ENCODE results near the gene DNM3. TPM values are rescaled to one million over a fixed set of nuclear protein-coding genes. Genes with fewer than 3 reads are reported as not detected.

Gene DNM3
- total and polyA plus RNA-seq, 2 donors (not counting 1 experiment from before 2014, with no cell fraction given) = 1.0 to 1.3 TPM

- no peaks in the 10 kb centered on the region for H3K9me3 Mint-ChIP-seq (ENCODE audit: insufficient read depth)
- intact Hi-C loops (cut with micrococcal nuclease) = no loop called here
- H3K9me3 ChIP-seq (ENCODE audit: control extremely low read depth in 1 of 3, control insufficient read depth in 2 of 3, insufficient read depth in 1 of 3, low read length in 2 of 3) = peaks cover 0 to 11% (median 0%) of the 10 kb centered on the region in 3 donors
- no peak overlapping the region for H3K27ac Mint-ChIP-seq
- no peaks in the 10 kb centered on the region for H4K20me1 ChIP-seq (ENCODE audit: control insufficient read depth, insufficient read depth, low read length, poor library complexity, severe bottlenecking)
- H3K36me3 ChIP-seq (replicated peaks in 1 of 2; ENCODE audit: control extremely low read depth in 1 of 2, control insufficient read depth in 1 of 2, extremely low read depth in 1 of 2, insufficient read depth in 2 of 2, low read length in 1 of 2) = no peaks in the 10 kb centered on the region
- no peak for ATAC-seq (ENCODE audit: low read depth)
- no peak overlapping the region for H2AFZ ChIP-seq (ENCODE audit: insufficient read depth, low read depth, low read length, poor library complexity, severe bottlenecking)
- peaks cover 14% of the 10 kb centered on the region for H3K27me3 Mint-ChIP-seq
- WGBS (ENCODE audit: insufficient coverage) = no CpG with 5 or more reads among the region's 1 CpG
- H3K79me2 ChIP-seq (ENCODE audit: control insufficient read depth, insufficient read depth, low read length) = no peaks in the 10 kb centered on the region
- POLR2A ChIA-PET = no interaction called here
- H3K4me1 ChIP-seq (ENCODE audit: control insufficient read depth in 2 of 2, insufficient read depth in 2 of 2, low read length in 2 of 2) = no peaks in the 10 kb centered on the region
- H3K4me3 Mint-ChIP-seq = no peak overlapping the region
- no peak overlapping the region for H3K4me3 ChIP-seq (ENCODE audit: control extremely low read depth in 1 of 5, extremely low read depth in 1 of 5, insufficient read depth in 1 of 5, low read depth in 2 of 5, low read length in 4 of 5)
- H3K27me3 ChIP-seq (replicated peaks in 1 of 4; ENCODE audit: control extremely low read depth in 1 of 4, control insufficient read depth in 3 of 4, insufficient read depth in 4 of 4, low read length in 3 of 4) = no peaks in the 10 kb centered on the region
- H3K27ac ChIP-seq (ENCODE audit: low read length in 2 of 2) = no peak overlapping the region
- CTCF ChIA-PET = no interaction called here
- H3K9ac ChIP-seq (ENCODE audit: low read length) = no peak overlapping the region
- no peak for TF ChIP-seq EZH2 (IDR thresholded peaks at IDR 0.05; ENCODE audit: borderline replicate concordance, insufficient read depth, low read depth, low read length, poor library complexity, severe bottlenecking)
- TF ChIP-seq CTCF (IDR thresholded peaks at IDR 0.05) = no peak
- DNase-seq = no peak
- H3K4me2 ChIP-seq (replicated peaks; ENCODE audit: low read depth, low read length, poor library complexity, severe bottlenecking) = no peak overlapping the region
- peaks cover 3% of the 10 kb centered on the region for H3K4me1 Mint-ChIP-seq
Observed at GRCh38 chr1:172083191-172083590, 241.9 kb downstream of the DNM3 start.

GRCh38 chr1:172084876-172085275 is 243.6 kb downstream of the DNM3 start:
- Histone ChIP-seq H3K36me3 (replicated peaks in 1 of 2; ENCODE audit: control extremely low read depth in 1 of 2, control insufficient read depth in 1 of 2, extremely low read depth in 1 of 2, insufficient read depth in 2 of 2, low read length in 1 of 2) (no peaks in the 10 kb centered on the region), H2AFZ (ENCODE audit: insufficient read depth, low read depth, low read length, poor library complexity, severe bottlenecking) (no peak overlapping the region), H4K20me1 (ENCODE audit: control insufficient read depth, insufficient read depth, low read length, poor library complexity, severe bottlenecking) (no peaks in the 10 kb centered on the region), H3K9ac (ENCODE audit: low read length) (no peak overlapping the region), H3K27me3 (replicated peaks in 1 of 4; ENCODE audit: control extremely low read depth in 1 of 4, control insufficient read depth in 3 of 4, insufficient read depth in 4 of 4, low read length in 3 of 4) (no peaks in the 10 kb centered on the region), H3K4me2 (replicated peaks; ENCODE audit: low read depth, low read length, poor library complexity, severe bottlenecking) (no peak overlapping the region), H3K4me3 (ENCODE audit: control extremely low read depth in 1 of 5, extremely low read depth in 1 of 5, insufficient read depth in 1 of 5, low read depth in 2 of 5, low read length in 4 of 5) (no peak overlapping the region), H3K9me3 (ENCODE audit: control extremely low read depth in 1 of 3, control insufficient read depth in 2 of 3, insufficient read depth in 1 of 3, low read length in 2 of 3) (peaks cover 0 to 10% (median 0%) of the 10 kb centered on the region in 3 donors), H3K27ac (ENCODE audit: low read length in 2 of 2) (no peak overlapping the region), H3K4me1 (ENCODE audit: control insufficient read depth in 2 of 2, insufficient read depth in 2 of 2, low read length in 2 of 2) (no peaks in the 10 kb centered on the region), H3K79me2 (ENCODE audit: control insufficient read depth, insufficient read depth, low read length) (no peaks in the 10 kb centered on the region)
- H3K27me3 Mint-ChIP-seq = peaks cover 10% of the 10 kb centered on the region
- POLR2A ChIA-PET = no interaction called here
- H3K27ac Mint-ChIP-seq = no peak overlapping the region
- intact Hi-C loops (cut with micrococcal nuclease) = no loop called here
- TF ChIP-seq EZH2 (IDR thresholded peaks at IDR 0.05; ENCODE audit: borderline replicate concordance, insufficient read depth, low read depth, low read length, poor library complexity, severe bottlenecking) (no peak), CTCF (IDR thresholded peaks at IDR 0.05) (no peak)
- CTCF ChIA-PET = interaction anchor here (2.0 kb wide), 1 partner anchor 82 kb away, joined by 4 read pairs; no protein-coding TSS in a partner anchor
- no peak for DNase-seq
- no peak for ATAC-seq (ENCODE audit: low read depth)
- H3K9me3 Mint-ChIP-seq (ENCODE audit: insufficient read depth) = no peaks in the 10 kb centered on the region
- no CpG with 5 or more reads among the region's 2 CpGs for WGBS (ENCODE audit: insufficient coverage)
- H3K4me3 Mint-ChIP-seq = no peak overlapping the region
- H3K4me1 Mint-ChIP-seq = peaks cover 3% of the 10 kb centered on the region
